ENCODE measurements around the gene LPCAT2.

LPCAT2 gene

GRCh38 chr16:55498101-55498500 is 10.8 kb upstream of the LPCAT2 start:
- Histone ChIP-seq H2AFZ (ENCODE audit: low read depth) (no peak overlapping the region), H4K20me1 (ENCODE audit: insufficient read depth) (no peaks in the 10 kb centered on the region), H3K4me3 (IDR thresholded peaks at IDR 0.05; ENCODE audit: insufficient read depth, low read depth, low read length) (no peak overlapping the region), H3K4me1 (ENCODE audit: low read depth, poor library complexity, severe bottlenecking) (no peaks in the 10 kb centered on the region), H3K4me2 (no peak overlapping the region), H3K27me3 (ENCODE audit: insufficient read depth, low read depth) (no peaks in the 10 kb centered on the region), H3K27ac (no peak overlapping the region), H3K79me2 (ENCODE audit: insufficient read depth, low read depth) (no peaks in the 10 kb centered on the region), H3K36me3 (ENCODE audit: insufficient read depth) (no peaks in the 10 kb centered on the region), H3K9ac (no peak overlapping the region)
- no peak for TF ChIP-seq CTCF (conservative IDR thresholded peaks at IDR 0.05; ENCODE audit: low read depth, low read length)

- no peak for TF ChIP-seq CTCF (conservative IDR thresholded peaks at IDR 0.05; ENCODE audit: low read depth, low read length)
- H3K27me3 ChIP-seq (ENCODE audit: insufficient read depth, low read depth): no peaks in the 10 kb centered on the region
- no peaks in the 10 kb centered on the region for H3K79me2 ChIP-seq (ENCODE audit: insufficient read depth, low read depth)
- no peak overlapping the region for H3K4me3 ChIP-seq (IDR thresholded peaks at IDR 0.05; ENCODE audit: insufficient read depth, low read depth, low read length)
- H3K4me1 ChIP-seq (ENCODE audit: low read depth, poor library complexity, severe bottlenecking): no peaks in the 10 kb centered on the region
- no peak overlapping the region for H2AFZ ChIP-seq (ENCODE audit: low read depth)
- H3K9ac ChIP-seq: no peak overlapping the region
- no peaks in the 10 kb centered on the region for H3K36me3 ChIP-seq (ENCODE audit: insufficient read depth)
- H3K27ac ChIP-seq: no peak overlapping the region
- H4K20me1 ChIP-seq (ENCODE audit: insufficient read depth): no peaks in the 10 kb centered on the region
- no peak overlapping the region for H3K4me2 ChIP-seq
These were observed 9.6 kb upstream of the LPCAT2 start for GRCh38 chr16:55499281-55499680.

GRCh38 chr16:55499951-55500529 is 8.8 kb upstream of the LPCAT2 start:
- no peak overlapping the region for H3K4me2 ChIP-seq
- H4K20me1 ChIP-seq (ENCODE audit: insufficient read depth): no peaks in the 10 kb centered on the region
- H3K27ac ChIP-seq: no peak overlapping the region
- H3K9ac ChIP-seq: no peak overlapping the region
- H3K79me2 ChIP-seq (ENCODE audit: insufficient read depth, low read depth): no peaks in the 10 kb centered on the region
- no peaks in the 10 kb centered on the region for H3K4me1 ChIP-seq (ENCODE audit: low read depth, poor library complexity, severe bottlenecking)
- no peak for TF ChIP-seq CTCF (conservative IDR thresholded peaks at IDR 0.05; ENCODE audit: low read depth, low read length)
- H3K27me3 ChIP-seq (ENCODE audit: insufficient read depth, low read depth): no peaks in the 10 kb centered on the region
- H2AFZ ChIP-seq (ENCODE audit: low read depth): no peak overlapping the region
- H3K4me3 ChIP-seq (IDR thresholded peaks at IDR 0.05; ENCODE audit: insufficient read depth, low read depth, low read length): no peak overlapping the region
- no peaks in the 10 kb centered on the region for H3K36me3 ChIP-seq (ENCODE audit: insufficient read depth)

- Histone ChIP-seq H3K4me2 (no peak overlapping the region), H3K79me2 (ENCODE audit: insufficient read depth, low read depth) (no peaks in the 10 kb centered on the region), H3K27ac (no peak overlapping the region), H3K36me3 (ENCODE audit: insufficient read depth) (no peaks in the 10 kb centered on the region), H3K4me3 (IDR thresholded peaks at IDR 0.05; ENCODE audit: insufficient read depth, low read depth, low read length) (no peak overlapping the region), H4K20me1 (ENCODE audit: insufficient read depth) (no peaks in the 10 kb centered on the region), H3K9ac (no peak overlapping the region), H3K4me1 (ENCODE audit: low read depth, poor library complexity, severe bottlenecking) (no peaks in the 10 kb centered on the region), H3K27me3 (ENCODE audit: insufficient read depth, low read depth) (no peaks in the 10 kb centered on the region), H2AFZ (ENCODE audit: low read depth) (no peak overlapping the region)
- TF ChIP-seq CTCF (conservative IDR thresholded peaks at IDR 0.05; ENCODE audit: low read depth, low read length): no peak
These were observed 8.3 kb upstream of the LPCAT2 start for GRCh38 chr16:55500530-55501011.

Data from KMS-11 (cell line).